Mesothelial cell of epicardium (in vitro differentiated cells): ENCODE measurements around the gene ZBTB45. TPM values are rescaled to one million over a fixed set of nuclear protein-coding genes. Genes with fewer than 3 reads are reported as not detected.
A peak's percentile ranks its signal among the peaks of the same experiment; 100 is the strongest.

Experiments used
- DNase-seq, 2 experiments: peaks; one replicate each; pipeline ENCODE4 v3.0.0; 2021; ENCODE audit warnings: low spot score in 2 of 2; ENCODE audit not compliant: unreplicated experiment in 2 of 2
- H3K27ac Mint-ChIP-seq: 2 replicates; pipeline ENCODE4 v1.8.0; 2021; ENCODE audit warnings: mixed read lengths
- H3K27me3 Mint-ChIP-seq: 2 replicates; pipeline ENCODE4 v1.8.0; 2021; ENCODE audit warnings: low read depth, mixed read lengths
- H3K36me3 Mint-ChIP-seq: 2 replicates; pipeline ENCODE4 v1.8.0; 2021; ENCODE audit warnings: mixed read lengths
- H3K4me1 Mint-ChIP-seq: 2 replicates; pipeline ENCODE4 v1.8.0; 2021; ENCODE audit warnings: mixed read lengths
- H3K4me3 Mint-ChIP-seq: 2 replicates; pipeline ENCODE4 v1.8.0; 2021; ENCODE audit warnings: mild to moderate bottlenecking, moderate library complexity, mixed read lengths
- H3K9me3 Mint-ChIP-seq: 2 replicates; pipeline ENCODE4 v1.8.0; 2021; ENCODE audit warnings: mixed read lengths
- CTCF ChIP-seq: fragments of 200-600 bp; sonication (generic); IDR thresholded peaks from one replicate; pipeline ENCODE4 v1.5.0; 2021; ENCODE audit warnings: antibody characterized with exemption; ENCODE audit not compliant: unreplicated experiment
- microRNA-seq: library from miRNA; unstranded; fragments of <30 nt; microRNA quantifications from one replicate; pipeline ENCODE4 v1.2.0, GENCODE V29; 2021; ENCODE audit warnings: inconsistent platforms, mixed read lengths
- total RNA-seq: library from RNA; stranded (reverse); gene quantifications from 3 replicates; pipeline ENCODE4 v1.2.1, GENCODE V29; 2021

Gene ZBTB45
- total RNA-seq, 1 donor from 2014 or later: 24.4 TPM

GRCh38 chr19:58469241-58470013 lies 50.2 kb downstream of the ZBTB45 start:
- Mint-ChIP-seq H3K27me3 (no peaks in the 10 kb centered on the region), H3K4me3 (peak overlapping the region; percentile 75)
- DNase-seq: no peak

DNA sequence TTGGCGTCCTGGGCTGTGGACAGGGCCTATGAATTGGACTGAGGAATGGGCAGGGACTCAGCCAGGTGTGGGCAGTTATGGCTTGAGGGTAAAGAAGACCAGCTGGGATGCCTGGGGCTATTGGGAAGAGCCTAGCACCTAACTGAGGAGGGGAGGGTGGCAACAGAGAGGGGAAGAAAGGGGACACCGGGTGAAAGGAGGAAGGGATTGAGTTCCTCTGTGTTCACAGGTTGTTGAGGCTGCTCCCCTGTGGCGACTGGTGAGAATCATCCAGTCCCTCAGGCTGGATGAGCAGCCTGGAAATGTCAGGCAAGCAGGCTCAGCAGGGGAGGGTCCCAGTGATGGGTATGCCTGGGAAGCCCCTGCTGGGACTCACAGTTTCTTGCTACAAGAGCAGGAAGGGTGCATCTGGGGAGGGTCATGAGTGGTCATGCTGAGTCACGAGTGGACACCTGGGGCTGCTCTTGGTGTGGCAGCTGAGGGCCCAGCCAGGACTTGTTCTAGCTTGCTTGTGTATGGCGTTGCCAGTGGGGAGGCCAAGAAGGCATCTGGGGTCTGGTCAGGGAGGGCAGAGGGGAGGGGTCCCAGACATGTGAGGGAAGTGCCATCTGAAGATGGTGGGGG lies 51.3 kb downstream of the ZBTB45 start:
- no peaks in the 10 kb centered on the region for H3K27me3 Mint-ChIP-seq
- peaks cover 18% of the 10 kb centered on the region for H3K4me1 Mint-ChIP-seq
- no peak for TF ChIP-seq CTCF
- H3K4me3 Mint-ChIP-seq: peak overlapping the region; percentile 75
- no peaks in the 10 kb centered on the region for H3K36me3 Mint-ChIP-seq
- H3K27ac Mint-ChIP-seq: peak overlapping the region; percentile 74
- no peaks in the 10 kb centered on the region for H3K9me3 Mint-ChIP-seq
- DNase-seq: no peak

More at GRCh38 chr19:58469241-58470013, 50.2 kb downstream of the ZBTB45 start:
- Mint-ChIP-seq H3K9me3 (no peaks in the 10 kb centered on the region), H3K4me1 (peaks cover 18% of the 10 kb centered on the region), H3K27ac (no peak overlapping the region), H3K36me3 (no peaks in the 10 kb centered on the region)
- TF ChIP-seq CTCF: no peak

DNA sequence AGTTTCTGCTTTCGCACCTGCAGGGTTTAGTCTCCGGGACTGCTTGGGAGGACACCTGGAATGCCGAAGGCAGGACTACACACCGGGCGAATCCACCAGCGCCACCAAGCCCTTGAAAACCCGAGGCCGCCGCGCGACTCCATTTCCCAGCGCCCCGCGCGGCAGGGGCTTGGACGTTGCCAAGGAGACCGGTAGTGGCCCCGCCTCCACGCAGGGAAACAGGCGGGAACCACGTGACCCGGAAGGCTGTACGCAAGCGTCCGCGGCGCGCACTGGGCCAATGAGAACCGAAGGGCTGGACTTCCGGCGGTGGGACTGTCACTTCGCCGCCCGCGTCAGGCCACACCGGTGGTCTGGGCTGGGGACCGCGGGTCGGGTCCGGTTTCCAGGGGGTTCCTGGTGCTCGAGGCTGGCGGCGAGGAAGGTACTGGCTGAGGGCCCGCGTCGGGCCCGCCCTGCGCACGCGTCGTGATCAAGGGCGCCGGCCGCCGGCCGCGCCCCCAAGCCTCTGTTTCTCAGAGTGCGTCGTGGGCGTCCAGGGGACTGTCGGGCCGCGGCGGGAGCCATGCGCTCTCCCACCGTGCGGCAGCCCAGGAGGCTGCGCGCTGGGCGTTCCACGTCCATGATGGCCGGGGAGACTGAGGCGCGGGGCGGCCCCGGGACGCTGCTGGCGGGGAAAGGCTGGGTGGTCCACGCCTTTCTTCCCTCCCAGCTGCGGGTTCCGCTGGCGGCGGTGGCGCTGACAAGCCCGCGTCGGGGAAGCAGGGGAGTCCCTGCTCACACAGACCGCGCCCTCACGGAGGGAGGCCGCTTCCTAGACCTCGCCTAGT lies 52.6 kb downstream of the ZBTB45 start, which contains the start of gene ZNF324:
ZNF324 (plus strand) TSS at position 321 of the 830 bp plus-strand sequence. CDS start 2,106 bp downstream, outside the sequence.
- H3K4me1 Mint-ChIP-seq: peaks cover 18% of the 10 kb centered on the region
- no peaks in the 10 kb centered on the region for H3K36me3 Mint-ChIP-seq
- TF ChIP-seq CTCF: no peak
- peak; percentile 98 for DNase-seq
- H3K9me3 Mint-ChIP-seq: no peaks in the 10 kb centered on the region
- peak within 1 kb of the TSS; percentile 77 for H3K27ac Mint-ChIP-seq
- no peaks in the 10 kb centered on the region for H3K27me3 Mint-ChIP-seq
- H3K4me3 Mint-ChIP-seq: peak within 1 kb of the TSS; percentile 75

- H3K27me3 Mint-ChIP-seq: no peaks in the 10 kb centered on the region
- TF ChIP-seq CTCF: no peak
- H3K4me1 Mint-ChIP-seq: peaks cover 18% of the 10 kb centered on the region
- H3K27ac Mint-ChIP-seq: peak overlapping the region; percentile 77
- no peaks in the 10 kb centered on the region for H3K9me3 Mint-ChIP-seq
- no peaks in the 10 kb centered on the region for H3K36me3 Mint-ChIP-seq
- peak overlapping the region; percentile 75 for H3K4me3 Mint-ChIP-seq
- no peak for DNase-seq
Observed at GRCh38 chr19:58466089-58466759, 53.4 kb downstream of the ZBTB45 start.

Small RNA genes within 50 kb of the gene (microRNA-seq; reads per million reads assigned to microRNA genes)
- gene MIR6807: 5.0 reads per million, percentile 18 among the genes with 10 or more reads in this experiment

Other genes with a start within 250 kb of the ZBTB45 start
- 21.6 to 22.1 TPM (median 21.9 TPM) in 3 replicates for gene ZNF8, start 240.9 kb downstream of the ZBTB45 start, total RNA-seq
- 31.9 to 38.6 TPM (median 35.8 TPM) in 3 replicates for gene ERVK3-1, start 214.4 kb downstream of the ZBTB45 start, total RNA-seq
- gene ZSCAN22, start 192.8 kb downstream of the ZBTB45 start, total RNA-seq: 3.6 to 3.8 TPM (median 3.7 TPM) in 3 replicates
- 12.3 to 15.5 TPM (median 13.1 TPM) in 3 replicates for gene A1BG, start 166.3 kb downstream of the ZBTB45 start, total RNA-seq
- gene ZNF497, start 157.1 kb downstream of the ZBTB45 start, total RNA-seq: 6.6 to 7.6 TPM (median 6.9 TPM) in 3 replicates
- 3.1 to 4.2 TPM (median 3.9 TPM) in 3 replicates for gene ZNF837, start 138.8 kb downstream of the ZBTB45 start, total RNA-seq
- 985 to 1,018 TPM (median 1,016 TPM) in 3 replicates for gene RPS5, start 132.5 kb downstream of the ZBTB45 start, total RNA-seq
- gene RNF225, start 124.2 kb downstream of the ZBTB45 start, total RNA-seq: 0.83 to 1.3 TPM (median 1.2 TPM) in 3 replicates
- gene ZNF584, start 111.2 kb downstream of the ZBTB45 start, total RNA-seq: 12.0 to 16.4 TPM (median 15.3 TPM) in 3 replicates
- 4.2 to 4.8 TPM (median 4.4 TPM) in 3 replicates for gene ZNF132, start 79.7 kb downstream of the ZBTB45 start, total RNA-seq
- 8.0 to 8.8 TPM (median 8.2 TPM) in 3 replicates for gene ZNF324B, start 68.2 kb downstream of the ZBTB45 start, total RNA-seq
- 12.1 to 13.4 TPM (median 12.6 TPM) in 3 replicates for gene ZNF324, start 52.7 kb downstream of the ZBTB45 start, total RNA-seq
- gene ZNF446, start 43.5 kb downstream of the ZBTB45 start, total RNA-seq: 17.3 to 18.0 TPM (median 17.4 TPM) in 3 replicates
- 12.5 to 14.2 TPM (median 14.2 TPM) in 3 replicates for gene SLC27A5, start 7.8 kb downstream of the ZBTB45 start, total RNA-seq
- 577 to 599 TPM (median 579 TPM) in 3 replicates for gene TRIM28, start 24.3 kb upstream of the ZBTB45 start, total RNA-seq
- 82.9 to 86.5 TPM (median 84.3 TPM) in 3 replicates for gene CHMP2A, start 35.3 kb upstream of the ZBTB45 start, total RNA-seq
- 66.2 to 74.7 TPM (median 73.4 TPM) in 3 replicates for gene UBE2M, start 38.8 kb upstream of the ZBTB45 start, total RNA-seq
- 42.6 to 43.9 TPM (median 42.8 TPM) in 3 replicates for gene MZF1, start 53.5 kb upstream of the ZBTB45 start, total RNA-seq